Adrenal gland (tissue), 12 donors: Measurements from ENCODE around the gene TBC1D22A. TPM values are rescaled to one million over a fixed set of nuclear protein-coding genes. Genes with fewer than 3 reads are reported as not detected.

Experiments used
- DNase-seq, 7 donors: peaks; one replicate each; pipeline ENCODE4 v3.0.0-alpha.2; 2019 to 2020
- H3K27ac ChIP-seq, 5 donors: fragments of 200-600 bp; sonication (generic) in 4 of 5; 1 replicate in 3 of 5; 2 replicates in 2 of 5; pipeline versions ENCODE4 v1.5.1 to v1.8.0; 2016 to 2020; ENCODE audit warnings: mild to moderate bottlenecking in 1 of 5
- H3K27me3 ChIP-seq: fragments of 200-600 bp; 2 replicates; pipeline ENCODE4 v1.8.0; 2021
- H3K36me3 ChIP-seq, 2 donors: fragments of 200-600 bp; replicated peaks in 1 of 2; 1 replicate in 1 of 2; 2 replicates in 1 of 2; pipeline versions ENCODE4 v1.5.1 to v1.8.0; 2018 to 2022
- H3K4me1 ChIP-seq, 2 donors: fragments of 200-600 bp; replicated peaks in 1 of 2; 1 replicate in 1 of 2; 2 replicates in 1 of 2; pipeline versions ENCODE4 v1.5.1 to v1.8.0; 2018 to 2021
- H3K4me3 ChIP-seq, 4 donors: fragments of 200-600 bp; sonication (generic) in 3 of 4; one replicate each; pipeline ENCODE4 v1.5.1; 2016 to 2018
- H3K9me3 ChIP-seq, 3 donors: fragments of 200-600 bp; sonication (generic) in 1 of 3; replicated peaks in 1 of 3; 1 replicate in 2 of 3; 2 replicates in 1 of 3; pipeline versions ENCODE4 v1.5.1 to v1.8.0; 2016 to 2021
- CTCF ChIP-seq, 6 experiments: fragments of 450-650 bp in 4 of 6; fragments of 200-600 bp in 2 of 6; sonication (generic) in 1 of 6; IDR thresholded peaks; 1 replicate in 5 of 6; 2 replicates in 1 of 6; pipeline versions ENCODE4 v1.5.1 to v1.8.0; 2016 to 2021; ENCODE audit warnings: antibody characterized with exemption in 6 of 6, mild to moderate bottlenecking in 2 of 6, moderate library complexity in 1 of 6
- POLR2A ChIP-seq, 2 donors: fragments of 450-650 bp; IDR thresholded peaks; one replicate each; pipeline ENCODE4 v1.6.1; 2017; ENCODE audit warnings: antibody characterized with exemption in 2 of 2, mild to moderate bottlenecking in 2 of 2, moderate library complexity in 1 of 2
- WGBS, 4 donors: extraction: QIAGEN DNeasy Blood & Tissue Kit in 2 of 4; methylation state at CpG; one replicate each; pipeline versions ENCODE4 v1.1.5 to v1.1.7; 2013 to 2017; 5-methylcytosine and 5-hydroxymethylcytosine counted together
- intact Hi-C, 2 donors: fragments of 100-400 bp; cut with DNase I; formaldehyde crosslinking; loops; one replicate each; pipeline versions ENCODE4 v1.14.1 to v1.15.0; 2022 to 2023
- polyA plus RNA-seq, 3 donors: library from polyadenylated mRNA; stranded (reverse); fragments of 200-250 nt in 2 of 3; fragments of 350-450 nt in 1 of 3; fragmentation: Illumina TruSeq in 1 of 3; extraction: RNeasy Lipid Tissue Mini Kit (QIAGEN cat#74804) in 1 of 3; gene quantifications; one replicate each; pipeline ENCODE4 v1.2.3, GENCODE V29; 2013 to 2014
- total RNA-seq, 9 donors: library from RNA; depleted of rRNA in 4 of 9; stranded (reverse); fragments of >200 nt in 4 of 9; fragments of 120-200 nt in 1 of 9; fragmentation: NEBNext Ultra II Directional in 1 of 9; extraction: Animal tissue kit (Norgen Biotek cat#: 25700) in 1 of 9; gene quantifications; one replicate each; pipeline versions ENCODE4 v1.1.0 to v1.2.4, GENCODE V29; 2013 to 2023
- donor health status: healthy with polysubstance abuse.
- donor health status: Bipolar disorder and iron deficiency.
- donor health status: DM: yes; HTN: yes; CAD: no.
- donor health status: DM: no; HTN: no; CAD: no.
- donor health status: DM: no; HTN: no; CAD: no.
- donor health status: DM: yes; HTN: yes; CAD: no.

The TBC1D22A gene
- total and polyA plus RNA-seq, 12 donors: 11.5 to 44.2 (median 28.1) TPM

- Histone ChIP-seq H3K36me3 (no peaks in the 10 kb centered on the region), H3K27ac (peak overlapping the region in 3 of 5 donors; percentile 7 to 94 (median 15)), H3K9me3 (no peaks in the 10 kb centered on the region), H3K4me3 (no peak overlapping the region), H3K4me1 (peaks cover 13 to 35% of the 10 kb centered on the region in 2 donors), H3K27me3 (no peaks in the 10 kb centered on the region)
- TF ChIP-seq CTCF (IDR thresholded peaks at IDR 0.05) (no peak), POLR2A (IDR thresholded peaks at IDR 0.05) (no peak)
- no peak for DNase-seq
- intact Hi-C loops: no loop called here
- WGBS, 4 donors: 79 to 83% (median 81%) methylated on average over 6 of the region's 6 CpGs
Observed at GRCh38 chr22:46764140-46764680, 1.8 kb downstream of the TBC1D22A start.

DNA sequence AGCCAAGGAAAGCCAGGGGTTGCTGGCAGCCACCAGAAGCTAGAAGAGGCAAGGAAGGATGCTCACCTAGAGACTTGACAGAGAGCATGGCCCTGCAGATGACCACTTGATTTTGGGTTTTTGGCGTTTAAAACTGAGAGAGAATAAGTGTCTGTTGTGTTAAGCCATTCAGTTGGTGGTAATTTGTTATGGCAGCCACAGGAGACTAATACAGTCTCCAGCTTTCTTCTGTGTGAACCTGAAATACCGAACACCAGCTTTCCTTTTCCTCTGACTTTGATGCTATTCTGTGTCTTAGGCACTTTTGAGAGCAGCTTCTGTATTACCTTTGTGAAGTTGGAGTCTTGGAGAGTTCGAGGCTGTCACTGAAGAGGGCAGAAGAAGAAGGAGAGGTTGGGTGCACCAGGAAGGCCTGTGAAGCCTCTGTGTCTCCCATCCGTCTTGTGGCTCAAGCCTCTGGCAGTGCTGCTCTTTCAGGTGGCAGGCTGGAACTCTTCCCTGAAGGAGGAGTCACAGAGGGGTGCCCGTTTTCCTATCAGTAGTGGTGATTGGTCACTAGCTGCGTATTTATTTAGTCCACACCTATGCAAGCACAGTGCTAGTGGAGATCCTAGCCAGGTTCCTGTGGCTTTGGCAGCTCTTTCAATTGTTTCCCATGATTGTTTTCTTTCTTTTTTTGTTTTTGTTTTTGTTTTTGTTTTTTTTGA is 2.5 kb downstream of the TBC1D22A start:
- Histone ChIP-seq H3K27me3 (no peaks in the 10 kb centered on the region), H3K4me1 (peaks cover 17 to 40% of the 10 kb centered on the region in 2 donors), H3K27ac (peak overlapping the region in 1 of 5 donors; percentile 15), H3K9me3 (no peaks in the 10 kb centered on the region), H3K36me3 (no peaks in the 10 kb centered on the region), H3K4me3 (no peak overlapping the region)
- TF ChIP-seq POLR2A (IDR thresholded peaks at IDR 0.05) (no peak), CTCF (IDR thresholded peaks at IDR 0.05) (no peak)
- intact Hi-C loops: no loop called here
- WGBS, 4 donors: 79 to 90% (median 83%) methylated on average over 6 of the region's 6 CpGs
- no peak for DNase-seq

GRCh38 chr22:46766611-46767010 is 4.2 kb downstream of the TBC1D22A start:
- no peaks in the 10 kb centered on the region for H3K9me3 ChIP-seq
- H3K36me3 ChIP-seq: no peaks in the 10 kb centered on the region
- H3K4me1 ChIP-seq: peaks cover 23 to 40% of the 10 kb centered on the region in 2 donors
- 93 to 96% (median 94%) methylated on average over 8 of the region's 8 CpGs for WGBS, 4 donors
- no peak overlapping the region for H3K27ac ChIP-seq
- no peak overlapping the region for H3K4me3 ChIP-seq
- H3K27me3 ChIP-seq: no peaks in the 10 kb centered on the region
- no peak for TF ChIP-seq CTCF (IDR thresholded peaks at IDR 0.05)
- TF ChIP-seq POLR2A (IDR thresholded peaks at IDR 0.05): no peak
- DNase-seq: no peak
- intact Hi-C loops: no loop called here

DNA sequence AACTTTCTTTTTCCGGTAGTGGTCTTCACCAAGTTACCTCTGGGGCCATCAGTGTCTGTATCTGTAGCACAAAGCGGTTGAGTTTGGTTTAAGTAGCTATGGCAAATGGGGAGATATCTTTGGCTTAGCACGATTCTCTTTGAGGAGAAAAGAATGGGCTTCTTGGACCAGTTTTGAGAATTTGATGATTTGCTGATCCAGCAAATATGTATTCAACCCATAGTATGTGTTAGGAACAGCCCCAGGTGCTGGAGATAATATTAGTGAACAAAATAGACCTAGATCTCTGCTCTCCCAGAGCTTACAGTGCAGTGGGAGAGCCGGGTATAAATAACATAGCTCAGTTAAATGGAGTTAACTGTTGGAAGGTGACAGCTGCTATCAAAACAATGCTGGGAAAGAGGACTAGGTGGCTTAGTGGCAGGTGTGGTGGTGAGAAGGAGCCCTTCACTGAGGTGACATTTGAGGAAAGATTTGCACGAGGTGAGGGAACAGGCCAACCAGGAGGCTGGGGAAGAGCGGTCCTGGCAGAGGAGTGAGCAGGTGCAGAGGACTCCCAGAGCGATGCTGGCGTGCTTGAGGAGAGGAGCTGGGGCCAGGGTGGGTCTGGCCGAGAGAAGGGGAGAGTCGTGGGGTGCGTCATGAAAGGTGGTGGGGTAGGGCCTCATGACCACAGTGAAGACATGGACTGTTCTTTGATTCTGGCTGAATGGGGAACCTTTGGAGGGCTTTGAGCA is 5.0 kb downstream of the TBC1D22A start:
- H3K36me3 ChIP-seq: no peaks in the 10 kb centered on the region
- no peak overlapping the region for H3K27ac ChIP-seq
- no peak overlapping the region for H3K4me3 ChIP-seq
- no peaks in the 10 kb centered on the region for H3K9me3 ChIP-seq
- DNase-seq: no peak
- intact Hi-C loops: no loop called here
- no peaks in the 10 kb centered on the region for H3K27me3 ChIP-seq
- peaks cover 23 to 35% of the 10 kb centered on the region in 2 donors for H3K4me1 ChIP-seq
- WGBS, 4 donors: 93 to 97% (median 93%) methylated on average over 11 of the region's 11 CpGs
- no peak for TF ChIP-seq POLR2A (IDR thresholded peaks at IDR 0.05)
- no peak for TF ChIP-seq CTCF (IDR thresholded peaks at IDR 0.05)
